ENCODE measurements around the gene BCR.

DNA sequence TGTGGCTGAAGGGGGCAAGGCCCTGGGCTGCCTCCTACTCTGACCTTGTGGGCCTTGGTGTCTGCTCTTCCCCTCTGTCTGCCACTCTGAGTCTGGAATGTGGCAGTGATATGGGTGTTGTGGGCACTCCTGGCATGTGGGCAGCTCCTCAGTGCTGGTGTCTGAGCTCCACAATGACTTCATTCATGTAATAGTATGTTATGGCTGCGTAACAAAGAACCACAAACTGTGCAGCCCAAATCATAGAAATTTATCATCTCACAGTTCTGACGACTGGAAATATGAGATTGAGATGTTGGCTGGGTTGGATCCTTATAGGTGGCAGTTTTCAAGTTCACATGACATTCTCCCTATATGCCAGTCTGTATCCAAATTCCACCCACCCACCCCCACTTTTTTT lies 59.1 kb downstream of the BCR start:
- no peak for TF ChIP-seq CTCF (conservative IDR thresholded peaks at IDR 0.05; ENCODE audit: low read length)
- no peak for TF ChIP-seq EZH2phosphoT487 (IDR thresholded peaks at IDR 0.05; ENCODE audit: borderline replicate concordance, low read depth, low read length)
